Measurements from ENCODE around the gene TSPAN3.

GRCh38 chr15:77035584-77035983 lies 35.3 kb downstream of the TSPAN3 start:
- no peak for TF ChIP-seq CTCF (IDR thresholded peaks at IDR 0.05)
- no peak for TF ChIP-seq POLR2AphosphoS5 (IDR thresholded peaks at IDR 0.05)
- TF ChIP-seq EP300 (IDR thresholded peaks at IDR 0.05) = no peak
- no peak for TF ChIP-seq POLR2A (IDR thresholded peaks at IDR 0.05; ENCODE audit: low read depth)

All from esophagus muscularis mucosa (tissue), 4 donors.